GM19035 (cell line): ENCODE data around the gene AFDN.

Experiments
- ATAC-seq: cut with Tn5 transposase; IDR thresholded peaks from one replicate; pipeline ENCODE4 v1.9.1; 2021; ENCODE audit not compliant: unreplicated experiment

Gene AFDN

DNA sequence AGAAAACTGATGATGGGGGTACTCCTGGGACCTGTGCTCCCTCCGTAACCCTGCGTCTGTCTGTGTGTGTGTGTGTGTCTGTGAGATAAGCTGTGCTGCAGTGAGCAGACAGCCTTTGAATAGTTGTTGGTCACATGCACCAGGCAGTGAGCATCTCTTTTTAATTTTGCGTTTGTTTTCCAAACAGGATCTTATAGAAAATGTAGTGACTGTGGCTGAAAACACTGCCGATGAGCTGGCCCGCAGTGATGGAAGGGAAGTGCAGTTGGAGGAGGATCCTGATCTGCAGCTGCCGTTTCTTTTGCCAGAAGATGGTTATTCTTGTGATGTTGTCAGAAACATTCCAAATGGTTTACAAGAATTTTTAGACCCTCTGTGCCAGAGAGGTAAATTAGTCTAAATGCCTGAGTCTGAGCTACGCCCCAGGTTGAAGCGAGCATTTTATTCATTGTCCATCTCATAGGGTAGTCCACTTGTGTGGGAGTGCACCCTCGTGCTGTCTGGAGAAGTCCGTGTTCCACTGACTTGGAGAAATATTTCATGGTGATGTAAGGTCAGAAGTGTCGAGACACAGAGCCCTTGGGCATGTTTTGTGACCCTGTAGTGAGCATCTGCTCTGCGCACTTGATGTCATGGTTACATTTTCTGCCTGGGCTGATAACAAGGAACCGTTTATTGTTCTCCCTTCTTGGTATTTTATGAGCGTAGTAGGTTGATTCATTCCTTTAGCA, 92.0 kb downstream of the AFDN start:
- ATAC-seq: no peak

DNA sequence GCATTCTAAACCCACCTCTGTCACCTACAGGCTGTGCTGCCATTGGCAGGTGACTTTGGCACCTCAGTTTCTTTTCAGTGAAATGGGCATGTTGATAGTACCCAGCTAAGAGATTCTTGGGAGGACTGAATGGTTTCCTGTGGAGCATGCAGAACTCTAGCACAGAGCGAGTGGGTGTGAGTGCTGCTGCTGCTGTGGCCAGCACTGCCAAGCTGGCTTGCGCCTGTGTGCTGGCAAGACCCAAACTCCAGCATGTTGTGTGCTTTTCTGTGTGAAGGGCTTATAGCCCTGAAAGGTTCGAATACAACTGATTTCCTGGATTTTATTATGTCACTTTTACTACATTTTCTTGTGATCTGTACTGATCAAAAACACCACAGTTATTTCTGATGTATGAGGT, 92.6 kb downstream of the AFDN start:
- ATAC-seq: no peak

- no peak for ATAC-seq
Observed at GRCh38 chr6:167920165-167920564, 93.5 kb downstream of the AFDN start.

DNA sequence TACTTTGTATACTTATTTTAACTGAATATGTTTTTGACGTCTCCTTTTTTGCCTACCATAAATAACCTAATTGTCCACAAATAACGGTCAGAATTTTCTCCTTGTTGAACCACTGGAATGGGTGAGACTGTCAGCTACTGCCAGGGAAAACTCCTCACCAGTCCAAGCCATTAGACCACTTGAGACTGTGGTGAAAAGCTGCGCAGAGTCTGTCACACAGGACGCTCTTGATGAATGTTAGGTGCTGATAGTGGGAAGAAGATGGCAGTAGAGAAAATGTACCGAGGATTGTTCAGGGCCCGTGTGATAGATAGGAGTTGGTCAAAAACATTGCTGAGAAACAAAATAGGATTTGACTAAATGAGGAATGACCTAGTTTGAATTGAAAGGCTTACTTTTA, 95.1 kb downstream of the AFDN start:
- ATAC-seq: no peak

GRCh38 chr6:167925026-167925425, 98.3 kb downstream of the AFDN start:
- no peak for ATAC-seq

- ATAC-seq: no peak
Observed at GRCh38 chr6:167927246-167927645, 100.5 kb downstream of the AFDN start.

DNA sequence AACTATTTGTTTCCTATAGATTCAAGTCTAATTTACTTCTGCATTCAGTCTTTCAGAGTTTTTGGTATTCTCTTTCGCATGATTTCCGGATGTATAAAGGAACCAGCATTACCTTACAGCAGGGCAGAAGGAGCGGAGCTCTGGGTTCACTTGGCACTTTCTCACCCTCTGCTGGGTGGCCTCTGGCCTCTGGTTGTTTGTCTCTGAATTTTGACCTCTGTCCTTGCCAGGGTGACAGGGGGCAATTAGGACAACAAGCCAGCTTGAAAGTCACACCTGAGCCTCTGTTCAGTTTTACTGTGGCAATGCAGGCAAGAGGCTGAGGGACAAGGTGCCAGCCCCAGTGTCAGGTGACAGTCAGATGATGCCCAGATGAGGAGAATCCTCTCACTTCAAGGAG, 101.4 kb downstream of the AFDN start:
- no peak for ATAC-seq

DNA sequence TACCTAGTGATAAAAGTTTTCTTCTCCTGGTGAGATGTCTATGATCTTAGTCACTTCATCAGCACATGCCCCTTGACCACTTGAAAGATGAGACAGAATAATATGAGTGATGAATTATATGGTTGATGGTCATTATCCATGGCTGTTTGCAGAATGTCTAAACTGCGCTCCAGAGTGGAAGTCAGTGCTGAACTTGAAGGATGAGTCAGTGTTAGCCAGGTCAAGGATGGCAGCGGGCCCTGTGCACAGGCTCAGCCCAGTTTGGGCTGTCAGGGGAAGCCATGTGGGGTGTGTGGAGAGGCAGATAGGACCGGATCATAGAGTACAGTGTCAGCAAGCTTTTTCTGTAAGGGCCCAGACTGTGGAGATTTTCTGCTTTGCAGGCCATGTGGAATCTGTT, 103.6 kb downstream of the AFDN start:
- no peak for ATAC-seq

DNA sequence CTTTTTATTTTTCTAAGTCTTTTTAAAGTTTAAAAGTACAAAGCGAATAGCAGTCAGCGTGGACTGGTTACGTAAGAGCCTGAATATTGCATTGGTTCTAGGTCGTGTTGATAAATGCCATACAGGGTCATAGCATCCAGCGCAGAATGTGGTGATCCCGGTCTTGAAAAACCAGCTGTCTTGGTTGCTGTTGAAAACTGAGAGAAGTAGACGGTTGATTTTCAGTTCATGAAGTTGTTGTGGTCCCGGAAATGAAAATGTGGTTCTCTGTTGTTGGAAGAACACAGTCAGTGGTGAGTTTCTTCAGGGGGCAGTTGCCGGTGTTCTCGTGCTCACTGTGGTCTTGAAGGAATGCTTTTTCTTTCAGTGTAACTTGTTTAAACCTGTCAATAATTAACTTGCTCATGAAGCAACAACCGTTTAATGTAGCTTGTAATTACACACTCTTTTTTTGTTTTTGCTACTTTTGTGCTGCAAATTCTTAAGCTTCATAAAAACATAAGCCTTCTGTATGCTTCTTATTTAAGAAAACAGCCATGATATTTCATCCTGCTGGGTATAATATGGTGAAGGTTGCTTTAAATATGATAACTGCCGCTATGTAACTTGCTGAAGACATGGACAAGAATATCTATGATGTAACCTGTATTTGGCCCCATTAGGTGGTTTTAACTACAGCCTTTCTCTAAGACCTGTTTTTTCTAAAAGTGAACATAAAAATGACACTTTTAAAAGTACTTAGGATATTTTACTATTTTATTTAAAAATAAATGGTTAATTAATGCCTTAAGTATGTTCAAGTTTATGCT, 106.0 kb downstream of the AFDN start:
- no peak for ATAC-seq

DNA sequence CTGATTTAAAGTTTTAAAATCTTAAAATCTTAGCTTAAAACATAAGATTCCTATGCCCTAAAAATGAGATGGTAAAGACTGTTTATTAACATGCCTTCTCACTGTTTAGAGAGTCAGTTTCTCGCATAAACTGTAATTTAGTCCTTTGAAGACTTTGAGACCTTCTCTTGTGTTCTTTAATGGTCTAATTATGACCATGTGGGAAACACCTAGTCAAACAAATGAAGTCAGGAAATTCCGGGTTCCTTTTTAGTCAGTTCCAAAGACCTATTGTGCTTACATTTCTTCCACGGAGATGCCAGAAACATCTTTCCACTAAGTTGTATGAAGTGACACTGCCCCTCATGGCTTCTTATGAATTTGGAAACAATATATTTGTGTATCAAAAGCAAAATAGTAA, 106.6 kb downstream of the AFDN start:
- ATAC-seq: no peak

- no peak for ATAC-seq
Observed at GRCh38 chr6:167933847-167934246, 107.1 kb downstream of the AFDN start.

GRCh38 chr6:167934426-167934864, 107.7 kb downstream of the AFDN start:
- ATAC-seq: no peak

DNA sequence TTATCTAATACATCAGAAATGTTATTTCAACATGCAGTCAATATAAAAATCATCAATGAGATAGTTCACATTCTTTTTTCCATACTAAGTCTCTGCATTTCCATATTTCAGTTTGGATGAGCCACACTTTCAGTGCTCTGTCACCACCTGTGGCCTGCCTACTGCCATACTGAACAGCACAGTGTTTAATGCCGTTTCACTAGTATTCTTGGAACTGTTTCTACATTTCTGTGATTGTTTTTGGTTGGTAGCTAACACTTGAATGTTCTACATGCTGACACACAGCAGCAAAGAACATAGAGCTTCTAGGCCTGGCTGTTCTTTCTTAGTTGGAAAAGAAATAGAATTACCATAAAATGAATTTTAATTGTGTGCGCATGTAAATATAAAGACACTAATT, 109.3 kb downstream of the AFDN start:
- no peak for ATAC-seq

GRCh38 chr6:167937301-167937700, 110.6 kb downstream of the AFDN start:
- no peak for ATAC-seq

GRCh38 chr6:167937948-167938911, 111.5 kb downstream of the AFDN start:
- ATAC-seq: no peak

DNA sequence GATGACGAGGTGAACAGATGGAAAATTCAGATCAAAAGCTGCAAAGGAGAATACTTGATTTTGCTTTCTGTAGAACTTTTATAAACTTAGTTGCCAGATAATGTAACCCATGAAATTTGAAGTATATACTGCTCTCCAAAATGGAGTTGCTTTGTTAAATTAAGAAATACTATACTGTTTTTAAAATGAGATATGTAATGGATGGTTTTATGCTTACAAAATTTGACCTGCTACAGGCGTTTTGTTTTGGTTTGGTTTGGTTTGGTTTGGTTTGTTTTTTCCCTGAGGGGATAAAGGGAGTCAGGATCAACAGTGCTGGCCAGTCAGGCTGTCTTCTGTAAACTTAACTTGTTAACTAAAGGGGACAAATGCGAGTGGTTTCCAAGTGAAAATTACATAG, 115.1 kb downstream of the AFDN start:
- ATAC-seq: no peak

DNA sequence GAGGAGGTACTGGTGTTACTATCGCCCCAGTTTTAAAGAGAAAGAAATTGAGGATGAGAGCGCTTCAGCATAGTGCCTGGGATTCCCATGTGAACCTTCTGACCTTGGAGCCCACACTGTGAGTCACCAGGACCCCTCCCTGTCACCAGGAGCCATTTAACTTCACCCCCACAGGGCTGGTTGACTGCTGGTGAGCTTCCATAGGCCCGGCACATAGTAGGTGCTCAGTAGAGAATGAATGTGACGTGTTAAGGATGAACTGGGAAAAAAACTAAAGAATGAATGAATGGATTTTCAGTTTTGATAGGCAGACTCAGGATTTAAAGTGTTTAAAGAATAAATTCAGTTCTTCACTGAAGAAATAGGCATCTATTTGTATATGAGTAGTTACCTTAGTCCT, 117.4 kb downstream of the AFDN start:
- no peak for ATAC-seq

GRCh38 chr6:167946007-167946406, 119.3 kb downstream of the AFDN start:
- no peak for ATAC-seq

- ATAC-seq: no peak
Observed at GRCh38 chr6:167946604-167947003, 119.9 kb downstream of the AFDN start.

DNA sequence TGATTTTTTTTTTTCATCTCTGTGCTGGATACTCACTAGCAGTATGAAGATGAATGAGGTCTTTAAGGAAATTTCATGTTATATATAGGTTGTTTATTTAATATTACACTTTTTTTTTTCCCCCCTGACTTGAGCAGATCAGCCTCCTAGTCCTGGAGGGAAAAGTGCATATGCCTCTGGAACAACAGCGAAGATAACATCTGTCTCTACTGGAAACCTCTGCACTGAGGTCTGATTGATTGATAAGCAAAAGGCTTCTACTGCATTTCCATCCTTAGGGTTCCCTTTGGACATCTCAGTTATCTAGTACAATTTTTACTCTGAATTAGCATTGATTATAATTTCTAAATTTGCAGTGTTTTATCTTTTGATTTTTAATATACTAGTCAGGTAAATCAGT, 121.0 kb downstream of the AFDN start:
- ATAC-seq: no peak

DNA sequence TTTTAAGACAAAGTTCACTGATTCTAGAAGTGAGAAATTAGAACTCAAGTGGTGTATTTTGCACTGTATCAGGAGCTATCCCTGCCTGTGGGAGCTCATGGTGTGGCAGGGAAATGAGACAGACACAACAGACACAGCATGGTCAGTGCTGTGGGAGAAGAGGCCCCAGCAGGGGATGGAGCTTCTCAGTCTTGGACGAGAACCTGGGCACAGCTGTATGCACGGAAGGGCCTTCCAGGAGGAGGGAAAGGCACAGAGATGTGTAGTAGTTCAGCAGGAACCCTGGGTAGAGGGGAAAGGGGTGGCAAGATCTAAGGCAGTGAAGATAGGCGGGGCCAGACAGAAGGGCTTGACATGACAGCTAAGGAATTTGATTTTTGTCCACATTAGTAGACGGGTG, 122.0 kb downstream of the AFDN start:
- ATAC-seq: no peak
